Measurements from ENCODE around the gene MMP10. TPM values are rescaled to one million over a fixed set of nuclear protein-coding genes. Genes with fewer than 3 reads are reported as not detected.

MMP10 gene
- polyA plus RNA-seq, 1 donor from 2014 or later = not detected

DNA sequence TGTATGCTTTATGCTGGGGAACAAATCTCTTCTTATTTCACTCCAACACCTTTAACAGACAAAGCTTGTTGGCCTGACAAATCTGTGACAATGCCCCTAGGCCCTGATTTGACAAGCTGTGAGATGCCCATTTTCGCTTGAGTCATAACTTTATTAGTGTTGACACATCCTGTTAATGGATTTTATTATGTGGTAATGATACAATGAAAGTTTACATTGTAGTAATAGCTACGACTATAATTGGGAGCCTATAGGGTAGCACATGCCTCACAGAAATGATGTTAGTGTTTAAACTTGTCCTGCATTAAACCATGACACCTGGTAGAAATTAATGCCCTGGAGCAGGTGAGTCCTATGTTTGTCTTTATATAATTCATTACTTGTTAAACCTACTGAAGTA lies 3.3 kb upstream of the MMP10 start:
- Histone ChIP-seq H3K79me2 (replicated peaks; ENCODE audit: insufficient read depth, low read length) (no peaks in the 10 kb centered on the region), H3K4me2 (ENCODE audit: low read length) (no peak overlapping the region), H3K9me2 (ENCODE audit: insufficient read depth, low read length) (no peaks in the 10 kb centered on the region), H2AFZ (ENCODE audit: low read depth, low read length) (no peak overlapping the region), H3K4me3 (ENCODE audit: low read length) (no peak overlapping the region), H3F3A (ENCODE audit: insufficient read depth, low read length, poor library complexity, severe bottlenecking) (no peaks in the 10 kb centered on the region), H4K20me1 (ENCODE audit: insufficient read depth) (no peaks in the 10 kb centered on the region), H3K36me3 (ENCODE audit: insufficient read depth, low read length) (no peaks in the 10 kb centered on the region), H3K9me3 (ENCODE audit: low read length) (no peaks in the 10 kb centered on the region), H3K27me3 (ENCODE audit: insufficient read depth, low read depth, low read length) (no peaks in the 10 kb centered on the region), H3K27ac (ENCODE audit: low read length) (no peak overlapping the region), H3K9ac (ENCODE audit: low read length) (no peak overlapping the region)
- TF ChIP-seq EP300 (conservative IDR thresholded peaks at IDR 0.05; ENCODE audit: poor library complexity, severe bottlenecking) = no peak
- TF ChIP-seq TAF1 (IDR thresholded peaks at IDR 0.05; ENCODE audit: low read depth) = no peak
- no peak for TF ChIP-seq RAD21 (conservative IDR thresholded peaks at IDR 0.05)
- TF ChIP-seq POLR2AphosphoS5 (IDR thresholded peaks at IDR 0.05) = no peak
- no peak for TF ChIP-seq SMC3 (conservative IDR thresholded peaks at IDR 0.05; ENCODE audit: poor library complexity)
- no peak for TF ChIP-seq MXI1 (conservative IDR thresholded peaks at IDR 0.05; ENCODE audit: poor library complexity, severe bottlenecking)
- TF ChIP-seq, protein P1, sequence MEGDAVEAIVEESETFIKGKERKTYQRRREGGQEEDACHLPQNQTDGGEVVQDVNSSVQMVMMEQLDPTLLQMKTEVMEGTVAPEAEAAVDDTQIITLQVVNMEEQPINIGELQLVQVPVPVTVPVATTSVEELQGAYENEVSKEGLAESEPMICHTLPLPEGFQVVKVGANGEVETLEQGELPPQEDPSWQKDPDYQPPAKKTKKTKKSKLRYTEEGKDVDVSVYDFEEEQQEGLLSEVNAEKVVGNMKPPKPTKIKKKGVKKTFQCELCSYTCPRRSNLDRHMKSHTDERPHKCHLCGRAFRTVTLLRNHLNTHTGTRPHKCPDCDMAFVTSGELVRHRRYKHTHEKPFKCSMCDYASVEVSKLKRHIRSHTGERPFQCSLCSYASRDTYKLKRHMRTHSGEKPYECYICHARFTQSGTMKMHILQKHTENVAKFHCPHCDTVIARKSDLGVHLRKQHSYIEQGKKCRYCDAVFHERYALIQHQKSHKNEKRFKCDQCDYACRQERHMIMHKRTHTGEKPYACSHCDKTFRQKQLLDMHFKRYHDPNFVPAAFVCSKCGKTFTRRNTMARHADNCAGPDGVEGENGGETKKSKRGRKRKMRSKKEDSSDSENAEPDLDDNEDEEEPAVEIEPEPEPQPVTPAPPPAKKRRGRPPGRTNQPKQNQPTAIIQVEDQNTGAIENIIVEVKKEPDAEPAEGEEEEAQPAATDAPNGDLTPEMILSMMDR (IDR thresholded peaks at IDR 0.05; ENCODE audit: poor library complexity, severe bottlenecking) = no peak
- no peak for TF ChIP-seq REST (IDR thresholded peaks at IDR 0.05; ENCODE audit: borderline replicate concordance)
- no peak for TF ChIP-seq EZH2 (IDR thresholded peaks at IDR 0.05; ENCODE audit: borderline replicate concordance, insufficient read depth, low read length, poor library complexity, severe bottlenecking)

DNA sequence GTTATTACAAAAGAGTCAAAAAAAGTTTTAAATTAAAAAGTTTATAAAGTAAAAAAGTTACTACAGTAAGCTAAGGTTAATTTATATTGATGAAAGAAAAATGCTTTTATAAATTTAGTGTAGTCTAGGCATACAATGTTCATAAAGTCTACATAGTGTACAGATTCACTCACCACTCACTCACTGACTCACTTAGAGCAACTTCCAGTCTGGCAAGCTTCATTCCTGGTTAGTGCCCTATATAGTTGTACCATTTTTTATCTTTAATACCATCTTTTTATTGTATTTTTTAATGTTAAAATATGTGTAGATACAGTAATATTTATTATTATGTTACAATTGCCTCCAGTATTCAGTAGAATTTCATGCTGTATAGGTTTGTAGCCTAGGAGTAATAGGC lies 2.6 kb upstream of the MMP10 start:
- Histone ChIP-seq H3K4me3 (ENCODE audit: low read length) (no peak overlapping the region), H3K36me3 (ENCODE audit: insufficient read depth, low read length) (no peaks in the 10 kb centered on the region), H3K9me2 (ENCODE audit: insufficient read depth, low read length) (no peaks in the 10 kb centered on the region), H3K4me2 (ENCODE audit: low read length) (no peak overlapping the region), H2AFZ (ENCODE audit: low read depth, low read length) (no peak overlapping the region), H3K27me3 (ENCODE audit: insufficient read depth, low read depth, low read length) (no peaks in the 10 kb centered on the region), H3K27ac (ENCODE audit: low read length) (no peak overlapping the region), H3K79me2 (replicated peaks; ENCODE audit: insufficient read depth, low read length) (no peaks in the 10 kb centered on the region), H3F3A (ENCODE audit: insufficient read depth, low read length, poor library complexity, severe bottlenecking) (no peaks in the 10 kb centered on the region), H3K9ac (ENCODE audit: low read length) (no peak overlapping the region), H4K20me1 (ENCODE audit: insufficient read depth) (no peaks in the 10 kb centered on the region), H3K9me3 (ENCODE audit: low read length) (no peaks in the 10 kb centered on the region)
- TF ChIP-seq SMC3 (conservative IDR thresholded peaks at IDR 0.05; ENCODE audit: poor library complexity) (no peak), RAD21 (conservative IDR thresholded peaks at IDR 0.05) (no peak), REST (IDR thresholded peaks at IDR 0.05; ENCODE audit: borderline replicate concordance) (no peak), POLR2AphosphoS5 (IDR thresholded peaks at IDR 0.05) (no peak), TAF1 (IDR thresholded peaks at IDR 0.05; ENCODE audit: low read depth) (no peak), EZH2 (IDR thresholded peaks at IDR 0.05; ENCODE audit: borderline replicate concordance, insufficient read depth, low read length, poor library complexity, severe bottlenecking) (no peak), EP300 (conservative IDR thresholded peaks at IDR 0.05; ENCODE audit: poor library complexity, severe bottlenecking) (no peak), MXI1 (conservative IDR thresholded peaks at IDR 0.05; ENCODE audit: poor library complexity, severe bottlenecking) (no peak)
- TF ChIP-seq, protein P1 (IDR thresholded peaks at IDR 0.05; ENCODE audit: poor library complexity, severe bottlenecking) = no peak

Measured in neural cell (in vitro differentiated cells).